H7 (cell line): ENCODE data around the gene TGFA. TPM values are rescaled to one million over a fixed set of nuclear protein-coding genes. Genes with fewer than 3 reads are reported as not detected.

Experiments used
- DNase-seq: peaks from one replicate; pipeline ENCODE4 v3.0.0; 2012
- H3K27me3 ChIP-seq: 2 replicates; pipeline ENCODE4 v1.6.0; 2011; ENCODE audit warnings: mild to moderate bottlenecking, low read length; ENCODE audit not compliant: control insufficient read depth, insufficient read depth
- H3K36me3 ChIP-seq: replicated peaks from 2 replicates; pipeline ENCODE4 v1.5.1; 2011; ENCODE audit warnings: low read length; ENCODE audit not compliant: control insufficient read depth, insufficient read depth
- H3K4me3 ChIP-seq: 2 replicates; pipeline ENCODE4 v1.5.1; 2011; ENCODE audit warnings: low read depth, mild to moderate bottlenecking, control low read depth, low read length, moderate library complexity; ENCODE audit not compliant: insufficient read depth
- total RNA-seq: library from RNA; depleted of rRNA; stranded (reverse); fragments of >200 nt; shearing (Covaris generic); gene quantifications from 2 replicates; pipeline ENCODE4 v1.2.3, GENCODE V29; 2014

The TGFA gene
- total RNA-seq, 1 experiment from 2014 or later, result 0.87 TPM

GRCh38 chr2:70508711-70509462 lies 44.7 kb downstream of the TGFA start:
- no peaks in the 10 kb centered on the region for H3K27me3 ChIP-seq
- no peak for DNase-seq
- H3K4me3 ChIP-seq, result no peak overlapping the region
- no peaks in the 10 kb centered on the region for H3K36me3 ChIP-seq

DNA sequence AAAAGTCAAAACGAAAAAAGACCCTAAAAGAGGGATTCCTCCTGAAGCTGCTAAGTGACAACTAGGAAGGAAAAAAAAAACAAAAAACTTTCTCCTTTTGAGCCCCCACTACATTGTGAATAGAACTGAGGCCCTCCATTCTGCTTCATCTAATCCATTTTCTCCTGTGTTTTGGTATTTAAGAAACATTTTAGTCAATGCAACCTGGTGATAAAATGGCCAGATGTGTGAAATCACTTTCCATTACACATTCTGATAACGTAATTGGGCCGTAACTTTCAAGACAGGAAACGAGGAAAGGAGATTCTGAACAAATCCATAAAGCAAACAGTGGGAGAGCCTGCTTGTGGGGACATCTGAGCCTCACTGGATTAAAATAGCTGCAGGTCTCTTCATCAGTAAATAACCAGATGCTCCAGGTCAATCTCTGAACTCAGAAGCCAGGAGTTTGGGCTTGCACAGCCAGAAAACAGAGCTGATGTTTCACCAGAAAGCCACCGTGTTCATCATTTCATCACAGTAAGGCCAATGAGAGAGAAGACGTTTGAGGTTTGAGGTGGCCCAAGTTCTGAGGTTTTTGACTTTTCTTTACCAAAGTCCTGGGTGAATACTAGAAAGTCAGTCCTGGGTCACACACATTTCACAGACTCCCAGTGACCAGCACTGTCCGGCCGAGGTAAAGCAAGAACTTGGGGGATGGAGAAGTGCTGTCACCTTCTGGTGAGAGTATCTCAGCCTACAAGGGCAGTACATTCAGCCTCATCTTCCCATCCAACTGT lies 47.8 kb downstream of the TGFA start:
- no peak for DNase-seq
- Histone ChIP-seq H3K27me3 (no peaks in the 10 kb centered on the region), H3K36me3 (no peaks in the 10 kb centered on the region), H3K4me3 (no peak overlapping the region)

DNA sequence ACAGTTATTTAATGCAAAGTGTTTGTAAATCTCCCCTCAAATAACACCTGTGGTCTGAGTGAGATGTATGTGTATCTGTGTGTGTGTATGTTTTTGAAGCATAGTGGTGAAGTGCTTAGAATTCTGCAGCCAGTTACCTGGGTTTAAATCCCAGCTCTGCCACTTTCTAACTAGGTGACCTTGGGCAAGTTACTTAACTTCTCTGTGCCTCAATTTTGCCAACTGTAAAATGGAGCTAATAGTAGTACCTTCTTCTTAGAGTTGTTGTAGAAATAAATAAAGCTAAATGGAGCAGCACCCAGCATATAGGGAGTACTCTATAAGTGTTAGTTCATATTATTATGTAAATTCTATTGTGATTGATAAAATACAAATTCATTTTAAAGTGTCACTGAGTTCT lies 48.9 kb downstream of the TGFA start:
- no peak for DNase-seq
- no peak overlapping the region for H3K4me3 ChIP-seq
- no peaks in the 10 kb centered on the region for H3K36me3 ChIP-seq
- H3K27me3 ChIP-seq, result no peaks in the 10 kb centered on the region

DNA sequence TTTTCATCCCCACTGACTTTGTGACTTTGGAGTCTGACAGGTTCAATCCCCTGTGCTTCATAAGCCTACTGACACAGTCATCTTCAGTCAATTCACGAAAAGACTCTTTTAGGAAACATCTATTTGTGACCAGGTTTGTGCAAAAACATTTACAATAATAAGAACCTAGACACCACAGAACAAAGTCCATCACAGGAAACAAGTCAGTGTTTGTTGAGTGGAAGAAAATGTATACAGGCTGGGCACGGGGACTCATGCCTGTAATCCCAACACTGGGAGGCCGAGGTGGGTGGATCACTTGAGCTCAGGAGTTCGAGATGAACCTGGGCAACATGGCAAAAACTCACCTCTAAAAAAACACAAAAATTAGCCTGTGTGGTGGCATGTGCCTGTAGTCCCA lies 49.7 kb downstream of the TGFA start:
- DNase-seq, result no peak
- Histone ChIP-seq H3K4me3 (no peak overlapping the region), H3K36me3 (no peaks in the 10 kb centered on the region), H3K27me3 (no peaks in the 10 kb centered on the region)

DNA sequence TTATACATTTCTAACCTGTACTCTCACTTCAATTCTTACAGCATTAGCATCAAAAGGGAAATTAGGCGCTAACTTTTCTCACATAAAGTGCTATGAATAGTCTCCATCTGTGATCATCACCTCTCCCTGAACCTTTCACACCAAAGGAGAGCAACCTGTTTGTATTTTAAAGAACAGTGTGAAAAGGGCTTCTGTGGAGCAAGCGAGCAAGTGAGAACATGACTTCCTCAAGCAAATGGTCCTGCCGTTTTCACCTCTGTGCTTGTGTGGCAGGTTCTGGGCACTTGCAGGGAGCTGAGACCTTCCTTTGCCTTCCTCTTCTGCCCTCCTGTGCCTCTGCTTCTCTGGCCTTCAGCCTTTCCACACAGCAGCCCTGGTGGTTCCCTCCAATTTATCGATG lies 51.9 kb downstream of the TGFA start:
- no peaks in the 10 kb centered on the region for H3K27me3 ChIP-seq
- H3K36me3 ChIP-seq, result no peaks in the 10 kb centered on the region
- no peak overlapping the region for H3K4me3 ChIP-seq
- no peak for DNase-seq

DNA sequence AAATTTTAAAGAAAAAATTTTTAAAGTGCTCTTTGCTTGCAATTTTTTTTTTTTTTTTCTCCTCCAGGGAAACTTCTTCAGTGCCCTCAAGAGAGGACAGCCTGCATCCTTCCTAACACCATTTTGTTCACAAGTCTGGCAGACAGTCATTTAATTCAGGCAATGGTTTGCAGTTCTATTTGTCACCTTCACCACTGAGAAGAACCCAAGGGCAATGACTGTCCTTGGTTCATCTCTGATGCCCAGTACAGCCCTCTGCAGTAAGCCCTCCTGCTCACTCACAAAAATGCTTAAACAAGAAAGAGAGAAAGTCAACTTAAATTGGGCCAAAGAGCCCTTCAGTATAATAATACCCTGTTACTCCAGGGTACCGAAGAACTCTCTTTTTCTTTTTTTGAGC lies 52.4 kb downstream of the TGFA start:
- no peaks in the 10 kb centered on the region for H3K36me3 ChIP-seq
- no peaks in the 10 kb centered on the region for H3K27me3 ChIP-seq
- no peak overlapping the region for H3K4me3 ChIP-seq
- no peak for DNase-seq

DNA sequence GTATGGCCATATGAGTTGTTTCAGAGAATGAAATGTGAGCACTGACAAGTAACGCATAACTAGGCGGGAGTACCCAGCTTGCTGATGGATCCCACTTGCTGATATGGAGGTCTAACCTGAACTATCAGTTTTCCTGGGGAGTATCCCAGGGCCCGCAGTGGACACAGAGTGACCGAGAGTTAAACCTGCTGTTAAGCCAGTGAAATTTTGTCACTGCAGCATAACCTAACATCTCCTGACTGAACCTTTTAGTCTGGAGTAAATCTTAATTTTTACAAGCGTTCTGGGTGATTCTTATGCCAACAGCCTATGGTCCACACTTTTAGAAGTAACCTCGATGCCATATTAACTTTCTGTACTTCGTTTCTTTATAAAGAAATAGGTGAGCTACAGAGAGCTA lies 54.4 kb downstream of the TGFA start:
- H3K27me3 ChIP-seq, result no peaks in the 10 kb centered on the region
- no peaks in the 10 kb centered on the region for H3K36me3 ChIP-seq
- no peak for DNase-seq
- no peak overlapping the region for H3K4me3 ChIP-seq

- DNase-seq, result no peak
- Histone ChIP-seq H3K4me3 (no peak overlapping the region), H3K36me3 (no peaks in the 10 kb centered on the region), H3K27me3 (no peaks in the 10 kb centered on the region)
Measured at GRCh38 chr2:70498528-70498927, 55.1 kb downstream of the TGFA start.

GRCh38 chr2:70498054-70498453 lies 55.6 kb downstream of the TGFA start:
- H3K27me3 ChIP-seq, result no peaks in the 10 kb centered on the region
- peak; percentile 40 for DNase-seq
- no peak overlapping the region for H3K4me3 ChIP-seq
- no peaks in the 10 kb centered on the region for H3K36me3 ChIP-seq

GRCh38 chr2:70496819-70497218 lies 56.8 kb downstream of the TGFA start:
- Histone ChIP-seq H3K36me3 (no peaks in the 10 kb centered on the region), H3K27me3 (no peaks in the 10 kb centered on the region), H3K4me3 (no peak overlapping the region)
- DNase-seq, result no peak

DNA sequence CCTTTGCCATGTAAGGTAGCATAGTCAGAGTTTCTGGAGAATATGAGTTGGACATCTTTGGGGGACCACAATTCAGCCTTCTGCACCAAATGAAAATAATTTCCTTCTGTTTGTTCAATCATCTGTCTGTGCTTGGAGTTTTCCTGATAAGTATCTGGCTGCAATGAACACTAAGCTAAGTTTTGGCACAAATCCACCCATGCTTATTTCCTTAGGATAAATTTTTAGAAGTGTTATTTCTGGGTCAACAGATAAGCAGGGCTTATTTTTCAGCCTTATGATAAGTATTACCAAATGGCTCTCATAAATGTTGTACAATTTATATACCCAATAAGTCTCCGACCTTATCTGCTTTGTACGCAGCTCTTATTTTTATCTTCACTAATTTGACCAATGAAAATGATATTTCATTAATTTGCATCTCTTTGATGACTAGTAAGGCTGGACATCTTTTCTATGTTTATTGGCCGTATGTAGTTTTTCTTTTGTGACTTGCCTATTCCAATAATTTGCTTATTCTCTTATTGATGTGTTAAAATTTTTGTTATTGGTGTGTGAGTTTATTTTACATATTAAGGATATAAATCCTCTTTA lies 59.2 kb downstream of the TGFA start:
- H3K27me3 ChIP-seq, result no peaks in the 10 kb centered on the region
- no peaks in the 10 kb centered on the region for H3K36me3 ChIP-seq
- DNase-seq, result no peak

GRCh38 chr2:70490381-70490780 lies 63.2 kb downstream of the TGFA start:
- DNase-seq, result no peak
- Histone ChIP-seq H3K36me3 (no peaks in the 10 kb centered on the region), H3K27me3 (no peaks in the 10 kb centered on the region), H3K4me3 (no peak overlapping the region)

More for the DNA sequence above, 59.2 kb downstream of the TGFA start:
- H3K4me3 ChIP-seq, result no peak overlapping the region

GRCh38 chr2:70489165-70489564 lies 64.5 kb downstream of the TGFA start:
- Histone ChIP-seq H3K27me3 (no peaks in the 10 kb centered on the region), H3K4me3 (no peak overlapping the region), H3K36me3 (no peaks in the 10 kb centered on the region)
- DNase-seq, result no peak

DNA sequence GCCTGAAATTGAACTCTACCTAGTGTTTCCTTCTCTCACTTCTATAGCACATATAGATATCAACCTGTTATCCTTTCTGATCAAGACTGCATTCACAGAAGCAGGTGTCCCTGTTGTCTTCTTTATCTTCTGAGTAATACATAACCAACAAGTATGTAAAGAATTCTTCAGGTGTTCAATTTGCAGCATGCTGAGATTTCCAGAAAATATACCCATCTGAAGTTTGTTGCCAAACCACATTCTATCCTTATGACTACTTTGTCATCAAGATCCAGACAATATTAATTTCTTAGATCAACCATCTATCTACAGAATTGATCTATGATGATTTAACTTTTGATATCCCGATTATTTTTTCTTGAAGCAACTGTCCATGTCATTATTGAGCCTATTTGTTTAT lies 69.5 kb downstream of the TGFA start:
- no peak for DNase-seq
- H3K27me3 ChIP-seq, result no peaks in the 10 kb centered on the region
- no peaks in the 10 kb centered on the region for H3K36me3 ChIP-seq
- no peak overlapping the region for H3K4me3 ChIP-seq

- H3K4me3 ChIP-seq, result no peak overlapping the region
- no peaks in the 10 kb centered on the region for H3K27me3 ChIP-seq
- H3K36me3 ChIP-seq, result no peaks in the 10 kb centered on the region
- no peak for DNase-seq
Measured at GRCh38 chr2:70482401-70482800, 71.2 kb downstream of the TGFA start.
